CD14-positive monocyte (primary cell): ENCODE measurements around the gene VSTM2B. TPM values are rescaled to one million over a fixed set of nuclear protein-coding genes. Genes with fewer than 3 reads are reported as not detected.

ENCODE experiments used
- DNase-seq, 3 donors: peaks; one replicate each; pipeline ENCODE4 v3.0.0-alpha.2; 2011 to 2022
- H2AFZ ChIP-seq: 2 replicates; pipeline ENCODE4 v1.6.0; 2012; ENCODE audit warnings: mild to moderate bottlenecking, low read depth, low read length, inconsistent platforms; ENCODE audit not compliant: insufficient read depth, poor library complexity, severe bottlenecking
- H3K27ac ChIP-seq, 2 donors: 1 replicate in 1 of 2; 2 replicates in 1 of 2; pipeline ENCODE4 v1.5.1; 2012 to 2013; ENCODE audit warnings: low read length in 2 of 2, control low read depth in 1 of 2, inconsistent platforms in 1 of 2, low read depth in 1 of 2, mild to moderate bottlenecking in 1 of 2
- H3K27me3 ChIP-seq, 2 donors: one replicate each; pipeline versions ENCODE4 v1.6.0 to v1.6.1; 2011 to 2013; ENCODE audit warnings: low read length in 2 of 2; ENCODE audit not compliant: control insufficient read depth in 2 of 2, insufficient read depth in 2 of 2
- H3K36me3 ChIP-seq, 2 donors: replicated peaks in 1 of 2; 1 replicate in 1 of 2; 2 replicates in 1 of 2; pipeline versions ENCODE4 v1.5.1 to v1.6.1; 2012 to 2013; ENCODE audit warnings: low read length in 2 of 2, control low read depth in 1 of 2, inconsistent platforms in 1 of 2, mild to moderate bottlenecking in 1 of 2; ENCODE audit not compliant: insufficient read depth in 2 of 2, control insufficient read depth in 1 of 2
- H3K4me1 ChIP-seq, 2 donors: 1 replicate in 1 of 2; 2 replicates in 1 of 2; pipeline versions ENCODE4 v1.5.1 to v1.6.1; 2012 to 2013; ENCODE audit warnings: low read length in 2 of 2, control low read depth in 1 of 2, inconsistent platforms in 1 of 2, mild to moderate bottlenecking in 1 of 2, moderate library complexity in 1 of 2; ENCODE audit not compliant: insufficient read depth in 2 of 2, control insufficient read depth in 1 of 2
- H3K4me2 ChIP-seq: replicated peaks from 2 replicates; pipeline ENCODE3; 2012; ENCODE audit warnings: low read length, moderate library complexity, mild to moderate bottlenecking; ENCODE audit not compliant: poor library complexity, severe bottlenecking; ENCODE audit errors: extremely low read depth
- H3K4me3 ChIP-seq, 3 experiments: fragments of 200-600 bp in 1 of 3; sonication (generic) in 1 of 3; replicated peaks in 1 of 3; 1 replicate in 2 of 3; 2 replicates in 1 of 3; pipeline ENCODE4 v1.5.1; 2011 to 2013; ENCODE audit warnings: low read length in 3 of 3, mild to moderate bottlenecking in 3 of 3, control low read depth in 2 of 3, low read depth in 2 of 3, inconsistent platforms in 1 of 3, moderate library complexity in 1 of 3
- H3K79me2 ChIP-seq: 2 replicates; pipeline ENCODE4 v1.6.0; 2012; ENCODE audit warnings: mild to moderate bottlenecking, control low read depth, inconsistent platforms, low read length, moderate library complexity; ENCODE audit not compliant: insufficient read depth
- H3K9ac ChIP-seq: 2 replicates; pipeline ENCODE4 v1.6.0; 2017; ENCODE audit warnings: low read length, mild to moderate bottlenecking; ENCODE audit not compliant: insufficient read depth, poor library complexity, severe bottlenecking
- H3K9me3 ChIP-seq, 2 donors: replicated peaks in 1 of 2; 1 replicate in 1 of 2; 2 replicates in 1 of 2; pipeline versions ENCODE4 v1.5.1 to v1.6.1; 2012 to 2013; ENCODE audit warnings: low read length in 2 of 2, control low read depth in 1 of 2; ENCODE audit not compliant: control insufficient read depth in 1 of 2, insufficient read depth in 1 of 2
- H4K20me1 ChIP-seq: 2 replicates; pipeline ENCODE4 v1.6.0; 2012; ENCODE audit warnings: mild to moderate bottlenecking, low read length, control low read depth, moderate library complexity; ENCODE audit not compliant: insufficient read depth
- H3K27ac Mint-ChIP-seq, 7 donors: one replicate each; pipeline ENCODE4 v1.8.0; 2020; ENCODE audit warnings: mild to moderate bottlenecking in 7 of 7, mixed read lengths in 7 of 7, moderate library complexity in 6 of 7, inconsistent platforms in 2 of 7
- H3K27me3 Mint-ChIP-seq, 3 donors: one replicate each; pipeline ENCODE4 v1.8.0; 2021 to 2022; ENCODE audit warnings: low read depth in 3 of 3, mild to moderate bottlenecking in 3 of 3, mixed read lengths in 3 of 3, moderate library complexity in 3 of 3, inconsistent platforms in 1 of 3
- H3K36me3 Mint-ChIP-seq, 2 donors: one replicate each; pipeline ENCODE4 v1.8.0; 2020; ENCODE audit warnings: mixed read lengths in 2 of 2, inconsistent platforms in 1 of 2, mild to moderate bottlenecking in 1 of 2
- H3K4me1 Mint-ChIP-seq: one replicate; pipeline ENCODE4 v1.8.0; 2020; ENCODE audit warnings: mild to moderate bottlenecking, mixed read lengths
- H3K4me3 Mint-ChIP-seq, 2 donors: one replicate each; pipeline ENCODE4 v1.8.0; 2020; ENCODE audit warnings: mild to moderate bottlenecking in 2 of 2, mixed read lengths in 2 of 2, moderate library complexity in 1 of 2
- H3K9me3 Mint-ChIP-seq, 7 donors: one replicate each; pipeline ENCODE4 v1.8.0; 2020 to 2022; ENCODE audit warnings: mixed read lengths in 7 of 7, mild to moderate bottlenecking in 6 of 7, moderate library complexity in 6 of 7, inconsistent platforms in 2 of 7
- CTCF ChIP-seq: fragments of 200-600 bp; IDR thresholded peaks from one replicate; pipeline ENCODE4 v1.8.0; 2022; ENCODE audit warnings: antibody characterized with exemption, mild to moderate bottlenecking
- WGBS: methylation state at CpG from one replicate; pipeline ENCODE4 v1.1.5; 2013; ENCODE audit warnings: missing lambda C conversion rate; ENCODE audit not compliant: insufficient coverage; 5-methylcytosine and 5-hydroxymethylcytosine counted together
- intact Hi-C, 2 donors: fragments of 100-400 bp; cut with micrococcal nuclease; formaldehyde crosslinking; loops; one replicate each; pipeline versions ENCODE4 v1.15.0 to v1.15.1; 2023
- polyA plus RNA-seq, 3 donors: library from polyadenylated mRNA; depleted of rRNA in 1 of 3; unstranded in 2 of 3; stranded (reverse) in 1 of 3; fragments of 300-500 nt in 2 of 3; fragments of >200 nt in 1 of 3; fragmentation: Illumina TruSeq in 2 of 3; gene quantifications; 1 replicate in 2 of 3; 2 replicates in 1 of 3; pipeline ENCODE4 v1.2.3, GENCODE V29; 2012 to 2021

VSTM2B gene
- polyA plus RNA-seq, 3 donors = not detected

DNA sequence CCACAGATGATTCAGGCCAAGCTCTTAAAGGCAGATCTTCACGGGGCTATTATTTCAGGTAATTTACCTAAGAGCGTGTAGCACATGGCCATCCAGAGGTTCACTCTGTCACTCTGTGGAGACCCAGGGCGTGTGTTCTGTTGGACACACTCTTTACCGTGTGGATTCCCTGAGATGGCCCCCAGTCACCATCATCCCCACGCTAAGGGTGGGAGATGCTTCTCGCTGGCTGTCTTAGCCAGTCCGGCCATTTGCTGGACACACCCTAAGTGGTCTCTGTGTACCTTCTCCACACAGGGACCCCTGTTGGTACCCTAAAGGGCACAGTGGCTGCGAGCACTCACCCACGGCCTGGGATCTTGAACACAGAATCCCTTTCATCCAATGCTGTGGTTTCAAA, 86.3 kb downstream of the VSTM2B start:
- Mint-ChIP-seq H3K36me3 (peaks cover 66 to 76% of the 10 kb centered on the region in 2 donors), H3K27me3 (peaks cover 0 to 4% (median 0%) of the 10 kb centered on the region in 3 donors), H3K4me1 (peaks cover 7% of the 10 kb centered on the region), H3K4me3 (no peak overlapping the region), H3K9me3 (no peaks in the 10 kb centered on the region), H3K27ac (peak overlapping the region in 2 of 7 donors; percentile 42 to 45)
- intact Hi-C loops = loop anchor here (5.0 kb wide), 1 partner anchor 55 kb away; the partner anchor contains the start of gene PLEKHF1 (in 2 of the 2)
- no peaks in the 10 kb centered on the region for H4K20me1 ChIP-seq
- H3K4me3 ChIP-seq = no peak overlapping the region
- H2AFZ ChIP-seq = no peak overlapping the region
- H3K9ac ChIP-seq = no peak overlapping the region
- 100% methylated on average over 9 of the region's 9 CpGs for WGBS
- H3K27me3 ChIP-seq = no peaks in the 10 kb centered on the region
- no peak overlapping the region for H3K27ac ChIP-seq
- no peak overlapping the region for H3K4me2 ChIP-seq
- peaks cover under 1% of the 10 kb centered on the region in 2 donors for H3K4me1 ChIP-seq
- peaks cover 4% of the 10 kb centered on the region for H3K79me2 ChIP-seq
- H3K9me3 ChIP-seq = no peaks in the 10 kb centered on the region
- H3K36me3 ChIP-seq = peaks cover 59 to 86% of the 10 kb centered on the region in 2 donors
- no peak for TF ChIP-seq CTCF
- no peak for DNase-seq

DNA sequence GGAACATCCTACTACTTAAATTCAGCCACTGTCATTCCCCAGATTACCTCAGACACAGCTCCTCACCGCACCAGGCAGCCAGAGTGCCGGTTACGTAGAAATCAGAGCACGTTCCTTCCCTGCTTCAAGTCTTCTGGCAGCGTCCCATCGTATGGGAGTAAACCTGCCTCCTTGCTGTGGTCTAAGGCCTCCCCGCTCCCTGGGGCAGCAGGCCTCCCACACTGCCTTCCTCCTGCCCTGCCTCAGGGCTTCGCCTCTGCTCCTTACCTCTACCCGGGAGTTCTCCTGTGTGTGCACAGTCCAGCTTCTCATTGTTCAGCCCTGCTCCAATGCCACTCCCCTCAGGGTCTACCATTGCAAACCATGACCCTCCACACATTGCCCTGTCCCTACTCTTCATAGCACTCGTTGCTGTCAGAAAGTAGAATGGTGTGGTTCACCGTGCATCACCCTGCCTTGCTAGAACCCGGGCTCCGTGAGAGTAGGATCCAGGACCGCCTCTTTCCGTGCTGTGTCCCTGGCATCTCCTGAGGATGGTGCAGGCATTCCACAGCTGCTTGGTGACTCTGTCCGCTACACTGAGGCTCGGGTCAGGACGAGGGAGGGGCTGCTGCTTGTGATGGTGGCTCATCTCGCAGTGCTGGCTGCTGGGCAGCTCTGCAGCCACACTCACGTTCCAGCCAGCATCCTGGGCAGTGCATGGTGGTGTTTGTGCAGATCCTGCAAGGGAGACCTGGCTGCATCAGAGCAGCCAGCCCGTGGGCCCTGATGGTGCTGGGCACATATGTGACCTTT, 87.2 kb downstream of the VSTM2B start:
- Histone ChIP-seq H3K4me2 (no peak overlapping the region), H3K9ac (no peak overlapping the region), H2AFZ (no peak overlapping the region), H4K20me1 (no peaks in the 10 kb centered on the region), H3K27me3 (no peaks in the 10 kb centered on the region), H3K4me1 (no peaks in the 10 kb centered on the region), H3K9me3 (no peaks in the 10 kb centered on the region), H3K27ac (no peak overlapping the region), H3K36me3 (peaks cover 59 to 86% of the 10 kb centered on the region in 2 donors), H3K4me3 (no peak overlapping the region), H3K79me2 (no peaks in the 10 kb centered on the region)
- 92% methylated on average over 19 of the region's 21 CpGs for WGBS
- Mint-ChIP-seq H3K27me3 (peaks cover 0 to 4% (median 0%) of the 10 kb centered on the region in 3 donors), H3K4me3 (no peak overlapping the region), H3K36me3 (peaks cover 66 to 76% of the 10 kb centered on the region in 2 donors), H3K9me3 (no peaks in the 10 kb centered on the region), H3K4me1 (peaks cover 5% of the 10 kb centered on the region), H3K27ac (peak overlapping the region in 1 of 7 donors; percentile 36)
- TF ChIP-seq CTCF = no peak
- intact Hi-C loops = loop anchor here (5.0 kb wide), 1 partner anchor 54 kb away; the partner anchor contains the start of gene PLEKHF1 (in 2 of the 2)
- DNase-seq = no peak
